ENCODE results near the gene HPCAL1. TPM values are rescaled to one million over a fixed set of nuclear protein-coding genes. Genes with fewer than 3 reads are reported as not detected.
A peak's percentile ranks its signal among the peaks of the same experiment; 100 is the strongest.

HPCAL1 gene
- total and polyA plus RNA-seq, 2 experiments from 2014 or later = 8.3 to 25.4 TPM

DNA sequence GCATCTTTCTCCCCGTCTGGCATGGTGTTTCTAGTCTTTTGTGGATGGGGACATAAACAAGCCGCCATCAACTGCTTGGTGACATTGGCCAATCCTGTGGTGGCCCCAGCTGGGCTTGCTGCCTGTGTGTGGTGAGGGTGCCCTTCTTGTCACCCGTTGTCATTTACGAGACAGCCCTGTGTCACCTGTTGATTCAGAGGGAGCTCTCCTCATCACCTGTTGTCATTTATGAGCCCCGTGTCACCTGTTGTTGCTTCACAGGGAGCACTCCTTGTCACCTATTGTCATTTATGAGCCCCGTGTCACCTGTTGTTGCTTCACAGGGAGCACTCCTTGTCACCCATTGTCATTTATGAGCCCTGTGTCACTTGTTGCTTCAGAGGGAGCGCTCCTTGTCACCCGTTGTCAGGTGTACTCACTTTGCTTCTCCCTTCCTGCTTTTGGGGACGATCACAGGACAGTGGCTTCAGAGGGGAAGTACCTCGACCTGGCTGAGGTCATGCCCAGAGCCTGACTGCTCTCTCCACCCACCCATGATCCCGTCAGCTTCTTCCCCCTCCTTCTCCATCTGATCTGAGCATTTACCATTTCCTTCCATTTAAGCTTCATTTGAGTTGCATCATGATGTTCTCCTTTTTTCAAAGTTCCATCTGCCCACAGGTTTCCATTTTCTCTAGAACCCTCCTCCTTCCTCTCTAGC lies 29.1 kb downstream of the HPCAL1 start:
- Histone ChIP-seq H3K4me2 (0 out of 2 replicates have a peak overlapping the region, but pooled peaks have one; percentile 26), H3K79me2 (replicated peaks; ENCODE audit: insufficient read depth) (peaks cover 4% of the 10 kb centered on the region; the same call in 1 of the 2 replicates), H3K4me3 (no peak overlapping the region)

More for the DNA sequence above, 29.1 kb downstream of the HPCAL1 start:
- no peak overlapping the region for H3K27ac ChIP-seq (ENCODE audit: low read depth)
- no peaks in the 10 kb centered on the region for H3F3A ChIP-seq (replicated peaks; ENCODE audit: low read depth)
- Mint-ChIP-seq H3K9me3 (peaks cover 7% of the 10 kb centered on the region; the same call in 2 of the 3 replicates), H3K4me3 (no peak overlapping the region), H3K4me1 (peaks cover 64% of the 10 kb centered on the region), H3K27me3 (ENCODE audit: insufficient read depth, low read depth, poor library complexity) (peaks cover 2% of the 10 kb centered on the region), H3K36me3 (ENCODE audit: low read depth) (peaks cover 9% of the 10 kb centered on the region; the same call in 2 of the 3 replicates), H3K27ac (peak overlapping the region; percentile 43; the same call in 1 of the 2 replicates)
- H3K9me2 ChIP-seq (ENCODE audit: insufficient read depth) = no peaks in the 10 kb centered on the region
- peaks cover 38% of the 10 kb centered on the region; the same call in 1 of the 2 replicates for H3K4me1 ChIP-seq (ENCODE audit: insufficient read depth)
- TF ChIP-seq ZNF114 (CRISPR knock-in tag; IDR thresholded peaks at IDR 0.05) = no peak
- no peak for TF ChIP-seq EZH2 (IDR thresholded peaks at IDR 0.05; ENCODE audit: low read depth, unreplicated experiment)
- TF ChIP-seq NANOG (IDR thresholded peaks at IDR 0.05; ENCODE audit: borderline replicate concordance) = no peak
- TF ChIP-seq ZNF331 (CRISPR knock-in tag; IDR thresholded peaks at IDR 0.05; ENCODE audit: low read depth) = no peak
- TF ChIP-seq CREB1 (CRISPR knock-in tag; IDR thresholded peaks at IDR 0.05; ENCODE audit: low read depth) = no peak
- TF ChIP-seq, protein P1, sequence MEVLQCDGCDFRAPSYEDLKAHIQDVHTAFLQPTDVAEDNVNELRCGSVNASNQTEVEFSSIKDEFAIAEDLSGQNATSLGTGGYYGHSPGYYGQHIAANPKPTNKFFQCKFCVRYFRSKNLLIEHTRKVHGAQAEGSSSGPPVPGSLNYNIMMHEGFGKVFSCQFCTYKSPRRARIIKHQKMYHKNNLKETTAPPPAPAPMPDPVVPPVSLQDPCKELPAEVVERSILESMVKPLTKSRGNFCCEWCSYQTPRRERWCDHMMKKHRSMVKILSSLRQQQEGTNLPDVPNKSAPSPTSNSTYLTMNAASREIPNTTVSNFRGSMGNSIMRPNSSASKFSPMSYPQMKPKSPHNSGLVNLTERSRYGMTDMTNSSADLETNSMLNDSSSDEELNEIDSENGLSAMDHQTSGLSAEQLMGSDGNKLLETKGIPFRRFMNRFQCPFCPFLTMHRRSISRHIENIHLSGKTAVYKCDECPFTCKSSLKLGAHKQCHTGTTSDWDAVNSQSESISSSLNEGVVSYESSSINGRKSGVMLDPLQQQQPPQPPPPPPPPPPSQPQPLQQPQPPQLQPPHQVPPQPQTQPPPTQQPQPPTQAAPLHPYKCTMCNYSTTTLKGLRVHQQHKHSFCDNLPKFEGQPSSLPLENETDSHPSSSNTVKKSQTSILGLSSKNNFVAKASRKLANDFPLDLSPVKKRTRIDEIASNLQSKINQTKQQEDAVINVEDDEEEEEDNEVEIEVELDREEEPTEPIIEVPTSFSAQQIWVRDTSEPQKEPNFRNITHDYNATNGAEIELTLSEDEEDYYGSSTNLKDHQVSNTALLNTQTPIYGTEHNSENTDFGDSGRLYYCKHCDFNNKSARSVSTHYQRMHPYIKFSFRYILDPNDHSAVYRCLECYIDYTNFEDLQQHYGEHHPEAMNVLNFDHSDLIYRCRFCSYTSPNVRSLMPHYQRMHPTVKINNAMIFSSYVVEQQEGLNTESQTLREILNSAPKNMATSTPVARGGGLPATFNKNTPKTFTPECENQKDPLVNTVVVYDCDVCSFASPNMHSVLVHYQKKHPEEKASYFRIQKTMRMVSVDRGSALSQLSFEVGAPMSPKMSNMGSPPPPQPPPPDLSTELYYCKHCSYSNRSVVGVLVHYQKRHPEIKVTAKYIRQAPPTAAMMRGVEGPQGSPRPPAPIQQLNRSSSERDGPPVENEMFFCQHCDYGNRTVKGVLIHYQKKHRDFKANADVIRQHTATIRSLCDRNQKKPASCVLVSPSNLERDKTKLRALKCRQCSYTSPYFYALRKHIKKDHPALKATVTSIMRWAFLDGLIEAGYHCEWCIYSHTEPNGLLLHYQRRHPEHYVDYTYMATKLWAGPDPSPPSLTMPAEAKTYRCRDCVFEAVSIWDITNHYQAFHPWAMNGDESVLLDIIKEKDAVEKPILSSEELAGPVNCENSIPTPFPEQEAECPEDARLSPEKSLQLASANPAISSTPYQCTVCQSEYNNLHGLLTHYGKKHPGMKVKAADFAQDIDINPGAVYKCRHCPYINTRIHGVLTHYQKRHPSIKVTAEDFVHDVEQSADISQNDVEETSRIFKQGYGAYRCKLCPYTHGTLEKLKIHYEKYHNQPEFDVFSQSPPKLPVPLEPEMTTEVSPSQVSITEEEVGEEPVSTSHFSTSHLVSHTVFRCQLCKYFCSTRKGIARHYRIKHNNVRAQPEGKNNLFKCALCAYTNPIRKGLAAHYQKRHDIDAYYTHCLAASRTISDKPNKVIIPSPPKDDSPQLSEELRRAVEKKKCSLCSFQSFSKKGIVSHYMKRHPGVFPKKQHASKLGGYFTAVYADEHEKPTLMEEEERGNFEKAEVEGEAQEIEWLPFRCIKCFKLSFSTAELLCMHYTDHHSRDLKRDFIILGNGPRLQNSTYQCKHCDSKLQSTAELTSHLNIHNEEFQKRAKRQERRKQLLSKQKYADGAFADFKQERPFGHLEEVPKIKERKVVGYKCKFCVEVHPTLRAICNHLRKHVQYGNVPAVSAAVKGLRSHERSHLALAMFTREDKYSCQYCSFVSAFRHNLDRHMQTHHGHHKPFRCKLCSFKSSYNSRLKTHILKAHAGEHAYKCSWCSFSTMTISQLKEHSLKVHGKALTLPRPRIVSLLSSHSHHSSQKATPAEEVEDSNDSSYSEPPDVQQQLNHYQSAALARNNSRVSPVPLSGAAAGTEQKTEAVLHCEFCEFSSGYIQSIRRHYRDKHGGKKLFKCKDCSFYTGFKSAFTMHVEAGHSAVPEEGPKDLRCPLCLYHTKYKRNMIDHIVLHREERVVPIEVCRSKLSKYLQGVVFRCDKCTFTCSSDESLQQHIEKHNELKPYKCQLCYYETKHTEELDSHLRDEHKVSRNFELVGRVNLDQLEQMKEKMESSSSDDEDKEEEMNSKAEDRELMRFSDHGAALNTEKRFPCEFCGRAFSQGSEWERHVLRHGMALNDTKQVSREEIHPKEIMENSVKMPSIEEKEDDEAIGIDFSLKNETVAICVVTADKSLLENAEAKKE (CRISPR knock-in tag; IDR thresholded peaks at IDR 0.05) = no peak
- TF ChIP-seq STAT1 (IDR thresholded peaks at IDR 0.05; ENCODE audit: unreplicated experiment) = no peak
- TF ChIP-seq, protein P2, sequence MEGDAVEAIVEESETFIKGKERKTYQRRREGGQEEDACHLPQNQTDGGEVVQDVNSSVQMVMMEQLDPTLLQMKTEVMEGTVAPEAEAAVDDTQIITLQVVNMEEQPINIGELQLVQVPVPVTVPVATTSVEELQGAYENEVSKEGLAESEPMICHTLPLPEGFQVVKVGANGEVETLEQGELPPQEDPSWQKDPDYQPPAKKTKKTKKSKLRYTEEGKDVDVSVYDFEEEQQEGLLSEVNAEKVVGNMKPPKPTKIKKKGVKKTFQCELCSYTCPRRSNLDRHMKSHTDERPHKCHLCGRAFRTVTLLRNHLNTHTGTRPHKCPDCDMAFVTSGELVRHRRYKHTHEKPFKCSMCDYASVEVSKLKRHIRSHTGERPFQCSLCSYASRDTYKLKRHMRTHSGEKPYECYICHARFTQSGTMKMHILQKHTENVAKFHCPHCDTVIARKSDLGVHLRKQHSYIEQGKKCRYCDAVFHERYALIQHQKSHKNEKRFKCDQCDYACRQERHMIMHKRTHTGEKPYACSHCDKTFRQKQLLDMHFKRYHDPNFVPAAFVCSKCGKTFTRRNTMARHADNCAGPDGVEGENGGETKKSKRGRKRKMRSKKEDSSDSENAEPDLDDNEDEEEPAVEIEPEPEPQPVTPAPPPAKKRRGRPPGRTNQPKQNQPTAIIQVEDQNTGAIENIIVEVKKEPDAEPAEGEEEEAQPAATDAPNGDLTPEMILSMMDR (conservative IDR thresholded peaks at IDR 0.05; ENCODE audit: low read depth in 2 of 2) = no peak
- TF ChIP-seq EZH2phosphoT487 (IDR thresholded peaks at IDR 0.05; ENCODE audit: unreplicated experiment) = no peak
- TF ChIP-seq, protein P3, sequence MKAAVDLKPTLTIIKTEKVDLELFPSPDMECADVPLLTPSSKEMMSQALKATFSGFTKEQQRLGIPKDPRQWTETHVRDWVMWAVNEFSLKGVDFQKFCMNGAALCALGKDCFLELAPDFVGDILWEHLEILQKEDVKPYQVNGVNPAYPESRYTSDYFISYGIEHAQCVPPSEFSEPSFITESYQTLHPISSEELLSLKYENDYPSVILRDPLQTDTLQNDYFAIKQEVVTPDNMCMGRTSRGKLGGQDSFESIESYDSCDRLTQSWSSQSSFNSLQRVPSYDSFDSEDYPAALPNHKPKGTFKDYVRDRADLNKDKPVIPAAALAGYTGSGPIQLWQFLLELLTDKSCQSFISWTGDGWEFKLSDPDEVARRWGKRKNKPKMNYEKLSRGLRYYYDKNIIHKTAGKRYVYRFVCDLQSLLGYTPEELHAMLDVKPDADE (IDR thresholded peaks at IDR 0.05) = no peak
- TF ChIP-seq, protein P4, sequence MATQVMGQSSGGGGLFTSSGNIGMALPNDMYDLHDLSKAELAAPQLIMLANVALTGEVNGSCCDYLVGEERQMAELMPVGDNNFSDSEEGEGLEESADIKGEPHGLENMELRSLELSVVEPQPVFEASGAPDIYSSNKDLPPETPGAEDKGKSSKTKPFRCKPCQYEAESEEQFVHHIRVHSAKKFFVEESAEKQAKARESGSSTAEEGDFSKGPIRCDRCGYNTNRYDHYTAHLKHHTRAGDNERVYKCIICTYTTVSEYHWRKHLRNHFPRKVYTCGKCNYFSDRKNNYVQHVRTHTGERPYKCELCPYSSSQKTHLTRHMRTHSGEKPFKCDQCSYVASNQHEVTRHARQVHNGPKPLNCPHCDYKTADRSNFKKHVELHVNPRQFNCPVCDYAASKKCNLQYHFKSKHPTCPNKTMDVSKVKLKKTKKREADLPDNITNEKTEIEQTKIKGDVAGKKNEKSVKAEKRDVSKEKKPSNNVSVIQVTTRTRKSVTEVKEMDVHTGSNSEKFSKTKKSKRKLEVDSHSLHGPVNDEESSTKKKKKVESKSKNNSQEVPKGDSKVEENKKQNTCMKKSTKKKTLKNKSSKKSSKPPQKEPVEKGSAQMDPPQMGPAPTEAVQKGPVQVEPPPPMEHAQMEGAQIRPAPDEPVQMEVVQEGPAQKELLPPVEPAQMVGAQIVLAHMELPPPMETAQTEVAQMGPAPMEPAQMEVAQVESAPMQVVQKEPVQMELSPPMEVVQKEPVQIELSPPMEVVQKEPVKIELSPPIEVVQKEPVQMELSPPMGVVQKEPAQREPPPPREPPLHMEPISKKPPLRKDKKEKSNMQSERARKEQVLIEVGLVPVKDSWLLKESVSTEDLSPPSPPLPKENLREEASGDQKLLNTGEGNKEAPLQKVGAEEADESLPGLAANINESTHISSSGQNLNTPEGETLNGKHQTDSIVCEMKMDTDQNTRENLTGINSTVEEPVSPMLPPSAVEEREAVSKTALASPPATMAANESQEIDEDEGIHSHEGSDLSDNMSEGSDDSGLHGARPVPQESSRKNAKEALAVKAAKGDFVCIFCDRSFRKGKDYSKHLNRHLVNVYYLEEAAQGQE (IDR thresholded peaks at IDR 0.05; ENCODE audit: unreplicated experiment) = no peak
- no peak for TF ChIP-seq POLR2AphosphoS5 (IDR thresholded peaks at IDR 0.05; ENCODE audit: low read depth)
- TF ChIP-seq JUNB (IDR thresholded peaks at IDR 0.05; ENCODE audit: unreplicated experiment) = no peak
- no peaks in the 10 kb centered on the region for H4K20me1 ChIP-seq (replicated peaks; ENCODE audit: insufficient read depth)
- no peak for DNase-seq (ENCODE audit: low spot score)
- H3K27me3 ChIP-seq (ENCODE audit: insufficient read depth) = no peaks in the 10 kb centered on the region
- no peak for ATAC-seq
- no peaks in the 10 kb centered on the region for H3K36me3 ChIP-seq (ENCODE audit: insufficient read depth)
- H2AFZ ChIP-seq = no peak overlapping the region

Measured in GM23338 (cell line).